Endothelial cell of umbilical vein (primary cell): ENCODE measurements around the gene ESYT3. TPM values are rescaled to one million over a fixed set of nuclear protein-coding genes. Genes with fewer than 3 reads are reported as not detected.

Source experiments
- BruUV-seq: library from RNA; stranded (reverse); fragments of 400-500 nt; replicated peaks from 2 replicates; lab custom pipeline; 2021; lab: Mats Ljungman, UMichigan
- CTCF ChIA-PET: fragments of 300-600, 350-600 bp; sonication (Branson Sonifier 250); formaldehyde crosslinking; loops from one replicate; lab custom pipeline; 2021; ENCODE audit warnings: antibody characterized with exemption, inconsistent platforms; lab: Charles Lee
- POLR2A ChIA-PET: fragments of 300-600, 350-600 bp; sonication (Branson Sonifier 250); formaldehyde crosslinking; loops from one replicate; lab custom pipeline; 2021; ENCODE audit warnings: antibody characterized with exemption, inconsistent platforms; lab: Charles Lee
- DNase-seq: peaks from one replicate; pipeline ENCODE4 v3.0.0-alpha.2; 2011; ENCODE audit warnings: low read depth, low spot score
- FAIRE-seq: peaks from 2 replicates; lab custom pipeline; 2011; peaks lifted over from hg19 to GRCh38; lab: Jason Lieb, UNC
- H2AFZ ChIP-seq: 2 replicates; pipeline ENCODE4 v1.6.0; 2012; ENCODE audit warnings: low read depth, low read length, control low read depth, inconsistent platforms
- H3K27ac ChIP-seq: 2 replicates; pipeline ENCODE4 v1.5.1; 2011; ENCODE audit warnings: low read depth, mild to moderate bottlenecking, control low read depth, low read length, moderate library complexity; ENCODE audit not compliant: insufficient read depth
- H3K27me3 ChIP-seq, 2 experiments: 2 replicates each; pipeline versions ENCODE4 v1.6.0 to v1.6.1; 2011; ENCODE audit warnings: low read length in 2 of 2, mixed read lengths in 1 of 2; ENCODE audit not compliant: control insufficient read depth in 2 of 2, insufficient read depth in 2 of 2
- H3K36me3 ChIP-seq, 2 experiments: 2 replicates in 1 of 2; 3 replicates in 1 of 2; pipeline ENCODE4 v1.5.1; 2011; ENCODE audit warnings: low read length in 2 of 2, mild to moderate bottlenecking in 1 of 2, moderate library complexity in 1 of 2; ENCODE audit not compliant: control insufficient read depth in 2 of 2, insufficient read depth in 2 of 2; ENCODE audit errors: extremely low read depth in 1 of 2
- H3K4me1 ChIP-seq: 3 replicates; pipeline ENCODE4 v1.5.1; 2011; ENCODE audit warnings: mild to moderate bottlenecking, low read length; ENCODE audit not compliant: control insufficient read depth, insufficient read depth; ENCODE audit errors: extremely low read depth
- H3K4me2 ChIP-seq: 2 replicates; pipeline ENCODE4 v1.6.1; 2011; ENCODE audit warnings: low read length, control low read depth, mixed read lengths; ENCODE audit not compliant: insufficient read depth
- H3K4me3 ChIP-seq, 3 experiments: fragments of 200-600 bp in 1 of 3; sonication (generic), shearing (Covaris generic) in 1 of 3; replicated peaks in 1 of 3; 2 replicates each; pipeline ENCODE4 v1.5.1; 2011 to 2016; ENCODE audit warnings: control low read depth in 3 of 3, low read length in 3 of 3, mild to moderate bottlenecking in 2 of 3, inconsistent platforms in 1 of 3, low read depth in 1 of 3, moderate library complexity in 1 of 3; ENCODE audit not compliant: insufficient read depth in 1 of 3
- H3K79me2 ChIP-seq: 2 replicates; pipeline ENCODE4 v1.6.0; 2012; ENCODE audit warnings: low read length, inconsistent platforms; ENCODE audit not compliant: control insufficient read depth, insufficient read depth
- H3K9ac ChIP-seq: replicated peaks from 2 replicates; pipeline ENCODE3; 2011; ENCODE audit warnings: low read length, control low read depth; ENCODE audit not compliant: insufficient read depth; ENCODE audit errors: extremely low read depth
- H3K9me1 ChIP-seq: replicated peaks from 3 replicates; pipeline ENCODE4 v1.6.0; 2011; ENCODE audit warnings: mild to moderate bottlenecking, low read length; ENCODE audit not compliant: control insufficient read depth, insufficient read depth; ENCODE audit errors: extremely low read depth
- H3K9me3 ChIP-seq: replicated peaks from 2 replicates; pipeline ENCODE4 v1.5.1; 2012; ENCODE audit warnings: low read length, inconsistent platforms; ENCODE audit not compliant: control insufficient read depth, insufficient read depth
- H4K20me1 ChIP-seq: replicated peaks from 2 replicates; pipeline ENCODE3; 2011; ENCODE audit warnings: mild to moderate bottlenecking, low read length; ENCODE audit not compliant: control insufficient read depth, insufficient read depth; ENCODE audit errors: extremely low read depth
- CTCF ChIP-seq, 2 donors: IDR thresholded peaks; 1 replicate in 1 of 2; 2 replicates in 1 of 2; pipeline ENCODE4 v1.5.1; 2011; ENCODE audit warnings: low read length in 2 of 2, mild to moderate bottlenecking in 2 of 2, moderate library complexity in 2 of 2, control low read depth in 1 of 2, inconsistent platforms in 1 of 2, low read depth in 1 of 2; ENCODE audit not compliant: insufficient read depth in 1 of 2; ENCODE audit errors: extremely low read depth in 1 of 2
- EZH2 ChIP-seq: IDR thresholded peaks from 2 replicates; pipeline ENCODE4 v1.6.1; 2012; ENCODE audit warnings: borderline replicate concordance, low read depth, mild to moderate bottlenecking, moderate library complexity, low read length, inconsistent platforms; ENCODE audit not compliant: severe bottlenecking
- FOS ChIP-seq: IDR thresholded peaks from 2 replicates; pipeline ENCODE4 v1.6.1; 2011; ENCODE audit warnings: mild to moderate bottlenecking, low read length, moderate library complexity, borderline replicate concordance; ENCODE audit not compliant: insufficient read depth
- GATA2 ChIP-seq: IDR thresholded peaks from 2 replicates; pipeline ENCODE4 v1.7.0; 2011; ENCODE audit warnings: low read depth, mild to moderate bottlenecking, moderate library complexity, mixed read lengths, low read length; ENCODE audit not compliant: insufficient read length, insufficient read depth
- JUN ChIP-seq: IDR thresholded peaks from 2 replicates; pipeline ENCODE4 v1.6.1; 2011; ENCODE audit warnings: borderline replicate concordance, low read depth; ENCODE audit not compliant: insufficient read length, insufficient read depth
- MAX ChIP-seq: IDR thresholded peaks from 2 replicates; pipeline ENCODE4 v1.6.1; 2011; ENCODE audit not compliant: insufficient read depth, insufficient read length
- MYC ChIP-seq: IDR thresholded peaks from one replicate; pipeline ENCODE4 v1.6.1; 2011; ENCODE audit warnings: mild to moderate bottlenecking, low read depth, low read length
- POLR2A ChIP-seq: IDR thresholded peaks from 2 replicates; pipeline ENCODE4 v1.6.1; 2012; ENCODE audit warnings: low read depth, mild to moderate bottlenecking, control low read depth, low read length
- POLR2AphosphoS5 ChIP-seq: IDR thresholded peaks from 2 replicates; pipeline ENCODE4 v1.6.1; 2012; ENCODE audit warnings: low read depth, mild to moderate bottlenecking, control low read depth, low read length, moderate library complexity; ENCODE audit not compliant: insufficient read depth
- dilution Hi-C: fragments of 300-500 bp; cut with MboI; formaldehyde crosslinking; loops from one replicate; pipeline ENCODE4 v1.15.0; 2019; ENCODE audit warnings: low sequenced_read_pairs; ENCODE audit not compliant: extremely low pct_ligation_motif_present
- intact Hi-C: fragments of 100-400 bp; cut with micrococcal nuclease; formaldehyde crosslinking; loops from one replicate; pipeline ENCODE4 v1.10.0; 2022
- polyA plus RNA-seq, 4 experiments: library from polyadenylated mRNA; depleted of rRNA in 3 of 4; stranded (reverse) in 3 of 4; unstranded in 1 of 4; fragments of >200 nt; gene quantifications; 2 replicates each; pipeline versions ENCODE4 v1.2.1 to v1.2.3, GENCODE V29; 2011 to 2012; ENCODE audit warnings: missing spikeins in 1 of 4
- total RNA-seq: library from RNA; stranded (reverse); gene quantifications from 2 replicates; pipeline ENCODE4 v1.2.3, GENCODE V29; 2021

ESYT3 gene
- total and polyA plus RNA-seq, 2 donors (not counting 3 experiments of a cell fraction or from before 2014, with no cell fraction given), result not detected

- no peaks in the 10 kb centered on the region for H3K79me2 ChIP-seq
- DNase-seq, result no peak
- CTCF ChIA-PET, result no interaction called here
- dilution Hi-C loops, result no loop called here
- no peaks in the 10 kb centered on the region for H3K9me1 ChIP-seq
- POLR2A ChIA-PET, result no interaction called here
- no peak overlapping the region for H3K27ac ChIP-seq
- FAIRE-seq, result no peak
- no peak overlapping the region for H3K4me2 ChIP-seq
- H3K4me3 ChIP-seq, result no peak overlapping the region
- H3K9me3 ChIP-seq, result no peaks in the 10 kb centered on the region
- no peaks in the 10 kb centered on the region for H3K4me1 ChIP-seq
- no peaks in the 10 kb centered on the region for H3K36me3 ChIP-seq
- intact Hi-C loops, result no loop called here
- no TSS peak for BruUV-seq
- TF ChIP-seq FOS, result no peak
- TF ChIP-seq POLR2A, result no peak
- no peak for TF ChIP-seq POLR2AphosphoS5
- no peak for TF ChIP-seq EZH2
- TF ChIP-seq MYC, result no peak
- no peak for TF ChIP-seq MAX
- TF ChIP-seq GATA2, result no peak
- H2AFZ ChIP-seq, result no peak overlapping the region
- no peak overlapping the region for H3K9ac ChIP-seq
- H3K27me3 ChIP-seq, result no peaks in the 10 kb centered on the region
- no peaks in the 10 kb centered on the region for H4K20me1 ChIP-seq
These were observed 43.9 kb upstream of the ESYT3 start for GRCh38 chr3:138390582-138390932.

GRCh38 chr3:138394156-138394555, 40.3 kb upstream of the ESYT3 start:
- H3K36me3 ChIP-seq, result no peaks in the 10 kb centered on the region
- H4K20me1 ChIP-seq, result no peaks in the 10 kb centered on the region
- dilution Hi-C loops, result no loop called here
- no peak overlapping the region for H3K27ac ChIP-seq
- intact Hi-C loops, result no loop called here
- H3K9me3 ChIP-seq, result no peaks in the 10 kb centered on the region
- H3K4me1 ChIP-seq, result no peaks in the 10 kb centered on the region
- TF ChIP-seq POLR2AphosphoS5 (no peak), GATA2 (no peak), JUN (no peak), FOS (no peak), MYC (no peak), MAX (no peak), EZH2 (no peak), POLR2A (no peak), CTCF (IDR thresholded peaks at IDR 0.05; ENCODE audit: extremely low read depth in 1 of 2, insufficient read depth in 1 of 2, low read depth in 1 of 2, low read length in 2 of 2) (no peak)
- H3K4me3 ChIP-seq, result no peak overlapping the region
- no peak overlapping the region for H3K4me2 ChIP-seq
- ChIA-PET POLR2A (no interaction called here), CTCF (interaction anchor here (0.6 kb wide), 1 partner anchor 542 kb away, joined by 3 read pairs; no protein-coding TSS in a partner anchor)
- no peak for DNase-seq
- FAIRE-seq, result no peak
- H3K27me3 ChIP-seq, result no peaks in the 10 kb centered on the region
- no TSS peak for BruUV-seq
- no peaks in the 10 kb centered on the region for H3K9me1 ChIP-seq
- no peak overlapping the region for H3K9ac ChIP-seq
- no peak overlapping the region for H2AFZ ChIP-seq
- no peaks in the 10 kb centered on the region for H3K79me2 ChIP-seq
